ENCODE data around the gene OR2C1. TPM values are rescaled to one million over a fixed set of nuclear protein-coding genes. Genes with fewer than 3 reads are reported as not detected.

The OR2C1 gene
- total RNA-seq, 3 donors from 2014 or later: 0.22 TPM; not detected in 2

GRCh38 chr16:3401719-3402397 is 46.2 kb downstream of the OR2C1 start:
- intact Hi-C loops (cut with DNase I, micrococcal nuclease): no loop called here
- no peak for TF ChIP-seq CTCF (IDR thresholded peaks at IDR 0.05)
- H3K36me3 ChIP-seq (ENCODE audit: low read depth): peaks cover 2% of the 10 kb centered on the region
- peaks cover 41% of the 10 kb centered on the region for H3K9me3 ChIP-seq
- ATAC-seq: no peak
- H3K4me3 ChIP-seq: peak overlapping the region; percentile 85
- no peak for DNase-seq
- H3K4me1 ChIP-seq (ENCODE audit: low read depth): peaks cover 16% of the 10 kb centered on the region

Other genes with a start within 250 kb of the OR2C1 start
- 10 to 100 TPM in 2 of 3 donors, 1 to 10 TPM in 1; 8.5 to 10.2 (median 10.2) TPM for gene ZNF205, start 243.3 kb upstream of the OR2C1 start, total RNA-seq
- 10 to 100 TPM; 10.3 to 18.1 (median 14.1) TPM for gene ZNF213, start 220.9 kb upstream of the OR2C1 start, total RNA-seq
- gene OR1F1, start 167.7 kb upstream of the OR2C1 start, total RNA-seq: not detected
- 1 to 10 TPM; 6.6 to 8.0 (median 8.0) TPM for gene ZNF200, start 120.7 kb upstream of the OR2C1 start, total RNA-seq
- gene MEFV, start 99.3 kb upstream of the OR2C1 start, total RNA-seq: 1 to 10 TPM in 2 of 3 donors, under 1 TPM in 1; 0.61 to 2.2 (median 1.6) TPM
- gene ZNF263, start 72.4 kb upstream of the OR2C1 start, total RNA-seq: 10 to 100 TPM; 20.6 to 24.6 (median 21.0) TPM
- gene TIGD7, start 50.5 kb upstream of the OR2C1 start, total RNA-seq: 1 to 10 TPM; 1.6 to 7.5 (median 3.3) TPM
- gene ZNF75A, start 50.4 kb upstream of the OR2C1 start, total RNA-seq: 10 to 100 TPM; 19.0 to 33.1 (median 30.8) TPM
- gene ZSCAN32, start 45.1 kb downstream of the OR2C1 start, total RNA-seq: 10 to 100 TPM; 10.2 to 14.8 (median 11.4) TPM
- 10 to 100 TPM in 1 of 3 donors, 1 to 10 TPM in 2; 7.5 to 14.5 (median 8.0) TPM for gene ZNF174, start 45.3 kb downstream of the OR2C1 start, total RNA-seq
- gene ZNF597, start 87.6 kb downstream of the OR2C1 start, total RNA-seq: 1 to 10 TPM; 1.9 TPM
- gene NAA60, start 87.8 kb downstream of the OR2C1 start, total RNA-seq: 10 to 100 TPM; 72.2 to 94.7 (median 83.3) TPM
- not detected for gene C16orf90, start 139.6 kb downstream of the OR2C1 start, total RNA-seq
- gene CLUAP1, start 145.1 kb downstream of the OR2C1 start, total RNA-seq: 10 to 100 TPM in 2 of 3 donors, 1 to 10 TPM in 1; 8.3 to 37.3 (median 10.8) TPM
- 1 to 10 TPM; 1.4 to 2.6 (median 1.7) TPM for gene NLRC3, start 221.5 kb downstream of the OR2C1 start, total RNA-seq